GM12878 (cell line): ENCODE measurements around the gene MOGAT1. TPM values are rescaled to one million over a fixed set of nuclear protein-coding genes. Genes with fewer than 3 reads are reported as not detected.

Source experiments
- ATAC-seq: fragments of 200-7000 bp; cut with Tn5 transposase; 3 replicates; pipeline ENCODE4 v1.9.1; 2020; ENCODE audit warnings: mild to moderate bottlenecking, moderate library complexity
- BruUV-seq: library from RNA; stranded (reverse); fragments of 400-500 nt; replicated peaks from 2 replicates; lab custom pipeline; 2021; lab: Mats Ljungman, UMichigan
- CTCF ChIA-PET: fragments of 300-600 bp; sonication (Branson Sonifier 250); formaldehyde crosslinking; extraction: SDS; loops from one replicate; lab custom pipeline; 2021; ENCODE audit warnings: inconsistent platforms; lab: Yijun Ruan, JAX
- POLR2A ChIA-PET: fragments of 350-600 bp; formaldehyde crosslinking; extraction: SDS; loops from one replicate; lab custom pipeline; 2021; ENCODE audit warnings: inconsistent platforms; lab: Charles Lee
- RAD21 ChIA-PET: fragments of 300-600 bp; sonication (Branson Sonifier 250); formaldehyde crosslinking; loops from one replicate; lab custom pipeline; 2023; ENCODE audit warnings: antibody characterized with exemption; ENCODE audit not compliant: unreplicated experiment; lab: Charles Lee
- SMC1A ChIA-PET: fragments of 300-600 bp; sonication (Branson Sonifier 250); formaldehyde crosslinking; loops from one replicate; lab custom pipeline; 2023; ENCODE audit not compliant: unreplicated experiment, uncharacterized antibody; lab: Charles Lee
- DNase-seq: peaks from one replicate; pipeline ENCODE4 v3.0.0-alpha.2; 2011; ENCODE audit warnings: low read depth, low spot score
- FAIRE-seq: peaks from 3 replicates; lab custom pipeline; 2011; peaks lifted over from hg19 to GRCh38; lab: Jason Lieb, UNC
- H2AFZ ChIP-seq: 2 replicates; pipeline ENCODE4 v1.6.0; 2011; ENCODE audit warnings: low read depth, low read length, control low read depth; ENCODE audit not compliant: control insufficient read depth
- H3K27ac ChIP-seq: 2 replicates; pipeline ENCODE4 v1.5.1; 2011; ENCODE audit warnings: control low read depth; ENCODE audit not compliant: control insufficient read depth, insufficient read depth
- H3K27me3 ChIP-seq, 2 experiments: replicated peaks in 1 of 2; 2 replicates each; pipeline versions ENCODE4 v1.6.0 to v1.6.1; 2011; ENCODE audit warnings: low read length in 1 of 2; ENCODE audit not compliant: control insufficient read depth in 2 of 2, insufficient read depth in 2 of 2
- H3K36me3 ChIP-seq, 2 experiments: 2 replicates each; pipeline ENCODE4 v1.5.1; 2011; ENCODE audit warnings: low read length in 1 of 2; ENCODE audit not compliant: control insufficient read depth in 2 of 2, insufficient read depth in 2 of 2
- H3K4me1 ChIP-seq: 2 replicates; pipeline ENCODE4 v1.6.1; 2011; ENCODE audit warnings: mild to moderate bottlenecking, low read length, moderate library complexity, mixed read lengths; ENCODE audit not compliant: control insufficient read depth, insufficient read depth
- H3K4me2 ChIP-seq: 2 replicates; pipeline ENCODE4 v1.6.0; 2011; ENCODE audit warnings: control low read depth; ENCODE audit not compliant: control insufficient read depth, insufficient read depth
- H3K4me3 ChIP-seq: fragments of 200-600 bp; sonication (generic); 2 replicates; pipeline ENCODE4 v1.5.1; 2016
- H3K79me2 ChIP-seq: 2 replicates; pipeline ENCODE4 v1.6.0; 2011; ENCODE audit warnings: low read length; ENCODE audit not compliant: control insufficient read depth, insufficient read depth
- H3K9ac ChIP-seq: 2 replicates; pipeline ENCODE4 v1.8.0; 2011; ENCODE audit warnings: low read length, control low read depth, mixed read lengths; ENCODE audit not compliant: control insufficient read depth, insufficient read depth
- H3K9me3 ChIP-seq: replicated peaks from 3 replicates; pipeline ENCODE4 v1.5.1; 2011; ENCODE audit warnings: mild to moderate bottlenecking, low read length; ENCODE audit not compliant: control insufficient read depth, insufficient read depth
- H4K20me1 ChIP-seq: 2 replicates; pipeline ENCODE4 v1.6.0; 2011; ENCODE audit not compliant: control insufficient read depth, insufficient read depth
- ATF7 ChIP-seq: fragments of 450-650 bp; IDR thresholded peaks from 2 replicates; pipeline ENCODE4 v1.6.1; 2016; ENCODE audit warnings: low read depth, mild to moderate bottlenecking
- BMI1 ChIP-seq: fragments of 450-650 bp; IDR thresholded peaks from 2 replicates; pipeline ENCODE4 v1.6.1; 2016; ENCODE audit warnings: mild to moderate bottlenecking, moderate library complexity, borderline replicate concordance
- MEF2B ChIP-seq: fragments of 450-650 bp; IDR thresholded peaks from 2 replicates; pipeline ENCODE4 v1.6.1; 2018; ENCODE audit warnings: mild to moderate bottlenecking, moderate library complexity; ENCODE audit not compliant: partially characterized antibody, poor library complexity, severe bottlenecking
- RCOR1 ChIP-seq: conservative IDR thresholded peaks from 2 replicates; pipeline ENCODE4 v1.6.1; 2012; ENCODE audit warnings: low read depth, low read length, improper control_type of control experiment
- RUNX3 ChIP-seq: IDR thresholded peaks from 2 replicates; pipeline ENCODE4 v1.6.1; 2012; ENCODE audit warnings: low read length, inconsistent platforms
- SMAD1 ChIP-seq: fragments of 450-650 bp; IDR thresholded peaks from 2 replicates; pipeline ENCODE4 v1.6.1; 2018; ENCODE audit warnings: mild to moderate bottlenecking, low read depth; ENCODE audit not compliant: partially characterized antibody
- STAT1 ChIP-seq: fragments of 450-650 bp; conservative IDR thresholded peaks from 2 replicates; pipeline ENCODE4 v1.6.1; 2014; ENCODE audit warnings: antibody characterized with exemption, mild to moderate bottlenecking
- YY1 ChIP-seq: IDR thresholded peaks from 2 replicates; pipeline ENCODE4 v1.6.1; 2011; ENCODE audit warnings: low read depth, mild to moderate bottlenecking, low read length
- ZNF217 ChIP-seq: fragments of 450-650 bp; IDR thresholded peaks from 2 replicates; pipeline ENCODE4 v1.6.1; 2017; ENCODE audit warnings: antibody characterized with exemption, mild to moderate bottlenecking
- WGBS: methylation state at CpG from one replicate; pipeline ENCODE4 v1.1.6; 2016; ENCODE audit warnings: low lambda C conversion rate; ENCODE audit not compliant: insufficient replicate concordance, insufficient coverage; ENCODE audit errors: missing lambda C conversion rate; 5-methylcytosine and 5-hydroxymethylcytosine counted together
- in situ Hi-C: fragments of 300-500 bp; cut with MboI; formaldehyde crosslinking; loops from 9 replicates; pipeline ENCODE4 v1.14.3; 2018; ENCODE audit warnings: mixed read lengths
- intact Hi-C: fragments of 100-400 bp; cut with micrococcal nuclease; formaldehyde crosslinking; loops from one replicate; pipeline ENCODE4 v1.14.2; 2022; ENCODE audit not compliant: unreplicated experiment
- polyA plus RNA-seq, 11 experiments: library from polyadenylated mRNA; depleted of rRNA in 4 of 11; unstranded in 6 of 11; stranded (reverse) in 5 of 11; fragments of >200 nt; fragmentation: Nextera tagmentation in 4 of 11; fragmentation: Illumina TruSeq in 1 of 11; extraction: Ambion mirVana in 4 of 11; extraction: Trizol in 1 of 11; gene quantifications; 1 replicate in 1 of 11; 2 replicates in 10 of 11; pipeline versions ENCODE4 v1.2.1 to v1.2.3, GENCODE V29; 2011 to 2016; ENCODE audit warnings: inconsistent platforms in 2 of 11, missing spikeins in 2 of 11, low read depth in 1 of 11
- total RNA-seq, 4 experiments: library from RNA; depleted of rRNA in 3 of 4; stranded (reverse); fragments of >200 nt in 3 of 4; fragmentation: Illumina TruSeq in 1 of 4; extraction: Trizol in 1 of 4; gene quantifications; 2 replicates each; pipeline versions ENCODE4 v1.2.1 to v1.2.3, GENCODE V29; 2013 to 2021
- TF ChIP-seq, protein P1 (sequence below): fragments of 450-650 bp; IDR thresholded peaks from 2 replicates; pipeline ENCODE4 v1.6.1; 2017; ENCODE audit warnings: mild to moderate bottlenecking
- TF ChIP-seq, protein P2 (sequence below): fragments of 450-650 bp; formaldehyde crosslinking; IDR thresholded peaks from 2 replicates; pipeline ENCODE4 v1.4.0; 2022; ENCODE audit warnings: mild to moderate bottlenecking, moderate library complexity
- TF ChIP-seq, protein P3 (sequence below): IDR thresholded peaks from 2 replicates; pipeline ENCODE4 v1.6.1; 2011; ENCODE audit warnings: low read depth, low read length, improper control_type of control experiment, borderline replicate concordance

Gene MOGAT1
- total and polyA plus RNA-seq, 10 of the 15 experiments (the other 5 are each of a cell fraction or from before 2014, with no cell fraction given), result not detected

DNA sequence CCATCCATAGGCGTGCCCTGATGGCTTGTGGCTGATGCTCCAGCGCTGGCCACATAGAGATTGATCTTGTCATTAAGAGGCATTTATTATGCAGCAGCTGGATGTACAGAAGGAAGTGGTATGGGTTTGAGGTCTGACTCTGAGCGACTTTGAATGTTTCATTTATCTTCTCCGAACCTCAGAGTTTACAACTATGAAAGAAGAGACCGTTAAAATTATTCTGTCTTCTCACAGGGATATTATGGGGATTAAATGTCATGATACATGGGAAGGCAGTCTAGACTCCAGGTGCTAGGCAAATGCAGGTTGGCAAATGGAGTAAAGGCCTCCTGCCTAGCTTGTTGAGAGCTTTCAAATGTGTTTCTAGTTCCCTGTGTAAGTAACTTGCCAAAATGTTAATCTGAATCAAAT lies 30.3 kb downstream of the MOGAT1 start:
- no TSS peak for BruUV-seq
- intact Hi-C loops, result no loop called here
- in situ Hi-C loops, result no loop called here

DNA sequence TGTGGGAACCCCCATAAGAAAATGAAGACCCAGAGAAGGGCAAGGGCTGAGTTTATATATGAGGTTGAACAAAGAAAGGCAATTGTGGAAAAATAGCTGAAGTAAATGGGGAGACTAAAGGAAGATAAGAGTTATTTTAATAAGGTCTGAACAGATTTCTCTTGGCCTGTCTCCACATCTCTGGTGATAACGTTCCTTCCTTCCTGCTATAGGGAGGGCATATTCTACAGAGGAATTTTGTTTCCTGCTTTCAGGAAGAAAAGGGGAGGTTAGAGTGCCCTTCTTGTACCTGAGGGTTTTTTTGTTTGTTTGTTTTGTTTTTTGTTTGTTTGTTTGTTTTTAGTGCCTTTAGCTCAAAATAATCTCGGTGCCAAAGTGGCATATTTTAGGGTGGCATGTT lies 31.6 kb downstream of the MOGAT1 start:
- FAIRE-seq, result no peak
- POLR2A ChIA-PET, result no interaction called here
- H3K27me3 ChIP-seq, result no peaks in the 10 kb centered on the region
- peaks cover 7% of the 10 kb centered on the region for H3K4me1 ChIP-seq
- no peak for ATAC-seq
- CTCF ChIA-PET, result interaction anchor here (0.6 to 8.2 kb wide), 5 partner anchors 13 to 199 kb away, joined by 3 to 141 read pairs (median 4); no protein-coding TSS in a partner anchor
- H3K9ac ChIP-seq, result no peak overlapping the region
- no peaks in the 10 kb centered on the region for H3K9me3 ChIP-seq
- no peak overlapping the region for H3K4me2 ChIP-seq
- BruUV-seq, result no TSS peak
- H3K36me3 ChIP-seq, result no peaks in the 10 kb centered on the region
- H2AFZ ChIP-seq, result no peak overlapping the region
- RAD21 ChIA-PET, result interaction anchor here (1.2 kb wide), 1 partner anchor 200 kb away, joined by 4 read pairs; no protein-coding TSS in a partner anchor
- no peak overlapping the region for H3K4me3 ChIP-seq
- in situ Hi-C loops, result no loop called here
- SMC1A ChIA-PET, result interaction anchor here (1.2 kb wide), 1 partner anchor 192 kb away, joined by 3 read pairs; no protein-coding TSS in a partner anchor
- H4K20me1 ChIP-seq, result no peaks in the 10 kb centered on the region
- intact Hi-C loops, result no loop called here
- H3K27ac ChIP-seq, result no peak overlapping the region
- 19% methylated on average over 2 of the region's 2 CpGs for WGBS
- no peak for DNase-seq
- H3K79me2 ChIP-seq, result no peaks in the 10 kb centered on the region
- TF ChIP-seq RCOR1 (no peak), MEF2B (no peak), YY1 (no peak), SMAD1 (no peak), STAT1 (no peak), ATF7 (no peak), ZNF217 (no peak)
- TF ChIP-seq, protein P1, sequence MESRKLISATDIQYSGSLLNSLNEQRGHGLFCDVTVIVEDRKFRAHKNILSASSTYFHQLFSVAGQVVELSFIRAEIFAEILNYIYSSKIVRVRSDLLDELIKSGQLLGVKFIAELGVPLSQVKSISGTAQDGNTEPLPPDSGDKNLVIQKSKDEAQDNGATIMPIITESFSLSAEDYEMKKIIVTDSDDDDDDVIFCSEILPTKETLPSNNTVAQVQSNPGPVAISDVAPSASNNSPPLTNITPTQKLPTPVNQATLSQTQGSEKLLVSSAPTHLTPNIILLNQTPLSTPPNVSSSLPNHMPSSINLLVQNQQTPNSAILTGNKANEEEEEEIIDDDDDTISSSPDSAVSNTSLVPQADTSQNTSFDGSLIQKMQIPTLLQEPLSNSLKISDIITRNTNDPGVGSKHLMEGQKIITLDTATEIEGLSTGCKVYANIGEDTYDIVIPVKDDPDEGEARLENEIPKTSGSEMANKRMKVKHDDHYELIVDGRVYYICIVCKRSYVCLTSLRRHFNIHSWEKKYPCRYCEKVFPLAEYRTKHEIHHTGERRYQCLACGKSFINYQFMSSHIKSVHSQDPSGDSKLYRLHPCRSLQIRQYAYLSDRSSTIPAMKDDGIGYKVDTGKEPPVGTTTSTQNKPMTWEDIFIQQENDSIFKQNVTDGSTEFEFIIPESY, result no peak
- TF ChIP-seq, protein P2, sequence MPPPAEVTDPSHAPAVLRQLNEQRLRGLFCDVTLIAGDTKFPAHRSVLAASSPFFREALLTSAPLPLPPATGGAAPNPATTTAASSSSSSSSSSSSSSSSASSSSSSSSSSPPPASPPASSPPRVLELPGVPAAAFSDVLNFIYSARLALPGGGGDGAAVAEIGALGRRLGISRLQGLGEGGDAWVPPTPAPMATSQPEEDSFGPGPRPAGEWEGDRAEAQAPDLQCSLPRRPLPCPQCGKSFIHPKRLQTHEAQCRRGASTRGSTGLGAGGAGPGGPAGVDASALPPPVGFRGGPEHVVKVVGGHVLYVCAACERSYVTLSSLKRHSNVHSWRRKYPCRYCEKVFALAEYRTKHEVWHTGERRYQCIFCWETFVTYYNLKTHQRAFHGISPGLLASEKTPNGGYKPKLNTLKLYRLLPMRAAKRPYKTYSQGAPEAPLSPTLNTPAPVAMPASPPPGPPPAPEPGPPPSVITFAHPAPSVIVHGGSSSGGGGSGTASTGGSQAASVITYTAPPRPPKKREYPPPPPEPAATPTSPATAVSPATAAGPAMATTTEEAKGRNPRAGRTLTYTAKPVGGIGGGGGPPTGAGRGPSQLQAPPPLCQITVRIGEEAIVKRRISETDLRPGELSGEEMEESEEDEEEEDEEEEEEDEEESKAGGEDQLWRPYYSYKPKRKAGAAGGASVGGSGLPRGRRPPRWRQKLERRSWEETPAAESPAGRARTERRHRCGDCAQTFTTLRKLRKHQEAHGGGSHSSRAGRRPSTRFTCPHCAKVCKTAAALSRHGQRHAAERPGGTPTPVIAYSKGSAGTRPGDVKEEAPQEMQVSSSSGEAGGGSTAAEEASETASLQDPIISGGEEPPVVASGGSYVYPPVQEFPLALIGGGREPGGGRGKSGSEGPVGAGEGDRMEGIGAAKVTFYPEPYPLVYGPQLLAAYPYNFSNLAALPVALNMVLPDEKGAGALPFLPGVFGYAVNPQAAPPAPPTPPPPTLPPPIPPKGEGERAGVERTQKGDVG (CRISPR knock-in tag), result no peak

More for the DNA sequence above, 30.3 kb downstream of the MOGAT1 start:
- Histone ChIP-seq H3K4me2 (no peak overlapping the region), H4K20me1 (no peaks in the 10 kb centered on the region), H3K27ac (no peak overlapping the region), H3K36me3 (no peaks in the 10 kb centered on the region), H3K9ac (no peak overlapping the region), H3K27me3 (no peaks in the 10 kb centered on the region), H3K79me2 (no peaks in the 10 kb centered on the region), H3K9me3 (no peaks in the 10 kb centered on the region), H3K4me1 (no peaks in the 10 kb centered on the region), H2AFZ (no peak overlapping the region), H3K4me3 (no peak overlapping the region)
- ATAC-seq (peak; percentile 31; the same call in 1 of the 3 replicates), DNase-seq (no peak), FAIRE-seq (no peak)
- SMC1A ChIA-PET, result no interaction called here
- POLR2A ChIA-PET, result no interaction called here
- RAD21 ChIA-PET, result no interaction called here
- 0% methylated on average over 5 of the region's 5 CpGs for WGBS
- CTCF ChIA-PET, result interaction anchor here (1.2 kb wide), 1 partner anchor 10 kb away, joined by 3 read pairs; no protein-coding TSS in a partner anchor
- TF ChIP-seq RUNX3 (peak; percentile 10; the same call in 1 of the 2 replicates), BMI1 (no peak)
- TF ChIP-seq, protein P3, sequence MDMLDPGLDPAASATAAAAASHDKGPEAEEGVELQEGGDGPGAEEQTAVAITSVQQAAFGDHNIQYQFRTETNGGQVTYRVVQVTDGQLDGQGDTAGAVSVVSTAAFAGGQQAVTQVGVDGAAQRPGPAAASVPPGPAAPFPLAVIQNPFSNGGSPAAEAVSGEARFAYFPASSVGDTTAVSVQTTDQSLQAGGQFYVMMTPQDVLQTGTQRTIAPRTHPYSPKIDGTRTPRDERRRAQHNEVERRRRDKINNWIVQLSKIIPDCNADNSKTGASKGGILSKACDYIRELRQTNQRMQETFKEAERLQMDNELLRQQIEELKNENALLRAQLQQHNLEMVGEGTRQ, result no peak
